GM18526 (cell line): ENCODE data around the gene NCOA3.

Experiments
- POLR2A ChIP-seq: IDR thresholded peaks from 3 replicates; pipeline ENCODE4 v1.6.1; 2011; ENCODE audit not compliant: insufficient read length; ENCODE audit errors: extremely low read depth

Gene NCOA3

GRCh38 chr20:47544852-47545251, 43.2 kb downstream of the NCOA3 start:
- TF ChIP-seq POLR2A, result no peak

DNA sequence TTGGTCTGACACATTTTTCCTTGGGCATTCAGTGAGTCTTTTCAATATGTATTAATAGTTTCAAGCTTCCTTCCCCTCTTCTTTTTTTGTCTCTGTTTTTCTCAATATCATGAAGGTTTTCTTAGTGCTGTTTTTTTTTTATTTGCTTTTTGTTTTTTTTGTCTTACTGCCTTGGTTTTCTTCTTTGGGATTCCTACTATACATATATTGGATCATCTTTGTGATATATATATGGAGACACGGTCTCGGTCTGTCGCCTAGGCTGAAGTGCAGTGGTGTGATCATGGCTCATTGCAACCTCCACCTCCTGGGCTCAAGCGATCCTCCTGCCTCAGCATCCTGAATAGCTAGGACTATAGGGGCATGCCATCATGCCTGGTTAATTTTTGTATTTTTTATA, 43.8 kb downstream of the NCOA3 start:
- no peak for TF ChIP-seq POLR2A

GRCh38 chr20:47546184-47547033, 44.7 kb downstream of the NCOA3 start:
- no peak for TF ChIP-seq POLR2A

GRCh38 chr20:47547034-47547387, 45.3 kb downstream of the NCOA3 start:
- TF ChIP-seq POLR2A, result no peak

DNA sequence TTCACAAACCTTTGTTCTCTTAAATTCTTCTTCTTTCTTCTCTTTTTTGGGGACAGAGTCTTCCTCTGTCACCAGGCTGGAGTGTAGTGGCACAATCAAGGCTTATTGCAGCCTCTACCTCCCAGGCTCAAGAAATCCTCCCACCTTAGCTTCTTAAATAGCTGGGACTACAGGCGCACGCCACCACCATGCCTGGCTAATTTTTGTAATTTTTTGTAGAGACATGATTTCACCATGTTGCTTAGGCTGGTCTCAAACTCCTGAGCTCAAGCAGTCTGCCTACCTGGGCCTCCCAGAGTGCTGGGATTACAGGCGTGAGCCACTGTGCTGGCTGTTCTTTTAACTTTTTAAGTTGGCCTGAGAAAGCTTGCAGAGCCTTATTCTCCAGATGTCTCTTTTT, 48.0 kb downstream of the NCOA3 start:
- no peak for TF ChIP-seq POLR2A

DNA sequence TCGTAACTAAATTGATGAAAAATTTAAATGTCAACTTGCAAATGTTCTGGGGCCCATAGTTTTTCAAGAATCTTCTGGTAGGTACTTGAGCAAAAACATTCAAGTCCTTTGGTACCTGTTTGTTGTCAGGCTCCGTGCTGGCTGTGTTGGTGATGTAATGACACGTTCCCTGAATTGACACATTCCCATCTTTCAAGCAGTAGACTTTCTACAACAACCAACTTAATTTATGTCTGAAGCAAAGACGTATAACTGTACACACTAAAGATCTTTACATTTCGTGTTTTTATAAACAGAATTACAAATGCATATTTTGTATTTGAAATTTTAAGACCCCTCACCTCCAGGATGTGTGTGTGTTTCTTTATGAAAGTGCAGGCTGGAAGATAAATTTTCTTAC, 49.5 kb downstream of the NCOA3 start:
- TF ChIP-seq POLR2A, result no peak

DNA sequence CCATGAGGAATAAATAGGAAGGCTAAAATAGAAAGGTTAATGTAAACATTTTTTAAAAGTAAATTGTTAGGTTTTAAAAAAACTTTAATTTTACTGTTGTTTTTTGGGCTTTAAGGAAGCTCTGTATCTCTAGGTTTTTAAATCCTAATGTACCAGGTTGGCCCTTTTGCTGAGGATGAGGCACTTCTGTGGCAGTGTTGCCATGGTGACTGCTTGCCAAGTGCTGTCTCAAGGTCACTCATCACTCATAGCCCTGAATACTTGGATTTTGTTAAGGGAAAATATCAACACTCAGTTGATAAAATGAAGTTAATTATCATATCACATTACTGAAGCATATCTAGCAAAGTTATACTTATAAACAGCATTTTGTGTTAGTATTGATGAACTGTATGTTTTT, 50.2 kb downstream of the NCOA3 start:
- TF ChIP-seq POLR2A, result no peak

DNA sequence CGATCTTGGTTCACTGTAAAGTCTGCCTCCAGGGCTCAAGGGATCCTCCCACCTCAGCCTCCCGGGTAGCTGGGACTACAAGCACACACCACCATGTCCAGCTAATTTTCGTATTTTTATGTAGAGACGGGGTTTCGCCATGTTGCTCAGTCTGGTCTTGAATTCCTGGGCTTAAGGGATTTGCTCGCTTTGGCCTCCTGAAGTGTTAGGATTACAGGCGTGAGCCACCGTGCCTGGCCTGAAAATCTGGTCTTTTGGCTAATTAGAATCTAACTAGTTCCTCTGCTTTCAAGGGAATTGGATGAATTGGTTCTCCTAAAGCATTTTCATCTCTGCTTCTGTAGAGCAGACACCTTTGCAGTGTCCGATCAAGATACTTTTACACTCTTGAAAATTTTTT, 51.3 kb downstream of the NCOA3 start:
- no peak for TF ChIP-seq POLR2A

- TF ChIP-seq POLR2A, result no peak
Measured at GRCh38 chr20:47557218-47557617, 55.5 kb downstream of the NCOA3 start.

- TF ChIP-seq POLR2A, result no peak
Measured at GRCh38 chr20:47557791-47558190, 56.1 kb downstream of the NCOA3 start.

DNA sequence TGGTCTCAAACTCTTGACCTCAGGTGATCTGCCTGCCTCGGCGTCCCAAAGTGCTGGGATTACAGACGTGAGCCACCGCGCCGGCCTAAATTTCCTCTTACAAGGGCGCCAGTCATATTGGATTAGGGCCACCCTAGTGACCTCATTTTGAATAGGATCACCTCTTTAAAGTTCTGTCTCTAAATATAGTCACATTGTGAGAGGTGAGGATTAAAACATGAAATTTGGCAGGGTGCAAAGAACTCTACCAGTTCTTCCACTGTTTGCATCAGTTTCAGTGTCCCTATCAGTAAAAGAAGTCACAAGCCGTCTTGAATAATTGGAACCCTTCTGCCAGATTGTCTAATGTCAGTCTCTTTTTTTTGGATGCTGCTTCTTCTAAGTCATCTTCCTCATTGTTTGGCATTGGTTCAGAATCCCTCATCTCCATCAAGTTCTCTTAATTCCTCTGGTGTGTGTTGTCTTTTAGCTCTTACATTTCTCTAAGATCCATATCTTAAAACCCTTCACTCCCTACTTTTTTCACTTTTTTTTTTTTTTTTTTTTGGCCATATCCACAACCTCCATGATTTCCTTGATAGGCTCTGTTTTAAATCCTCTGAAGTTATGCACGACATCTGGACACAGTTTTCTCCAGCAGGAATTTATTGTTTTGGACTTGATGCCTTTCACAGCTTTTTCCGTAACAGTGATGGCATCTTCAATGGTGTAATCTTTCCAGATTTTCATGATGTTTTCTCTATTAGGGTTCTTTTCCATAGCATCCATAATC, 56.8 kb downstream of the NCOA3 start:
- no peak for TF ChIP-seq POLR2A

DNA sequence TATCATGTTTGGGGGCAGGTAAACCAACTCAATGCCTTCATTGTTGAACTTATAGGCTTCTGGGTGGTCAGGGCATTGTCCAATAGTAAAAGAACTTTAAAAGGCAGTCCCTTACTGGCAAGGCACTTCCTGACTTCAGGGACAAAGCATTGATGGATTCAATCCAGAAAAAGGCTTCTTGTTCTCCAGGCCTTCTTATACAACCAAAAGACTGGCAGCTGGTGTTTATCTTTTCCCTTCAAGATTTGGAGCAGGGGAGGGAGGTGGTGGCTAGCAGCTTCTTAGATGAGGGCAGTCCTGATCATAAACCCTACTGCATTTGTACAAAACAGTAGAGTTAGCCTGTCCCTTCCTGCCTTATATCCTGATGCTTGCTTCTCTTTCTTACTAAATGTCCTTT, 57.5 kb downstream of the NCOA3 start:
- TF ChIP-seq POLR2A, result no peak

DNA sequence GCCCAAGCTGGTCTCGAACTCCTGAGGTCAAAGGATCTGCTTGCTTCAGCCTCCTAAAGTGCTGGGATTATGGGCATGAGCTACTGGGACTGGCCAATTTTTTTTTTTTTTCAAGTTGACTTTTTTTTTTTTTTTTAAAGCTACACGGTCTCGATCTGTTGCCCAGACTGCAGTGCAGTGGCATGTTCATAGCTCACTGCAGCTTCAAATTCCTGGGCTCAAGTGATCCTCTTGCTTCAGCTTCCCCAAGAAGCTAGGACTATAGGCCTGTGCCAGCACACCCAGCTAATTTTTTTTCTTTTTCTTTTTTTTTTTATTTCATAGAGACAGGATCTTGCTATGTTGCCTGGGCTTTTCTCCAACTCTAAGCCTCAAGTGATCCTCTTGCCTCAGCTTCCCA, 59.5 kb downstream of the NCOA3 start:
- TF ChIP-seq POLR2A, result no peak

- no peak for TF ChIP-seq POLR2A
Measured at GRCh38 chr20:47561603-47562583, 60.2 kb downstream of the NCOA3 start.

DNA sequence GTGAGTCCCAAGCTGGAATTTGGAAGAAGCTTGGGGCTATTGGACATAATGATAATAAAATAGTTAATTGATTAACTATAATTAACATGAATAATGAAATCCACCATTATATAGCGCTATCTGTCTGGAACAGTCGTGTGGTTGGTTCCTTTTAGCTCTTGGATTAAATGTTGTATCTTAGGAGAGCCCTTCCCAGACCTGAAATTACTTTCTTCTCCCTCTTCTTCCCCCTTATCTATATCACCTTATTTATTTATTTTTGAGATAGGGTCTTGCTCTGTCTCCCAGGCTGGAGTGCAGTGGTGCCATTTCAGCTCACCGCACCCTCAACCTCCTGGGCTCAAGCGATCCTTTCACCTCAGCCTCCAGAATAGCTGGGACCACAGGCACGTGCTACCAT, 64.6 kb downstream of the NCOA3 start:
- TF ChIP-seq POLR2A, result no peak

- no peak for TF ChIP-seq POLR2A
Measured at GRCh38 chr20:47568019-47568418, 66.3 kb downstream of the NCOA3 start.

DNA sequence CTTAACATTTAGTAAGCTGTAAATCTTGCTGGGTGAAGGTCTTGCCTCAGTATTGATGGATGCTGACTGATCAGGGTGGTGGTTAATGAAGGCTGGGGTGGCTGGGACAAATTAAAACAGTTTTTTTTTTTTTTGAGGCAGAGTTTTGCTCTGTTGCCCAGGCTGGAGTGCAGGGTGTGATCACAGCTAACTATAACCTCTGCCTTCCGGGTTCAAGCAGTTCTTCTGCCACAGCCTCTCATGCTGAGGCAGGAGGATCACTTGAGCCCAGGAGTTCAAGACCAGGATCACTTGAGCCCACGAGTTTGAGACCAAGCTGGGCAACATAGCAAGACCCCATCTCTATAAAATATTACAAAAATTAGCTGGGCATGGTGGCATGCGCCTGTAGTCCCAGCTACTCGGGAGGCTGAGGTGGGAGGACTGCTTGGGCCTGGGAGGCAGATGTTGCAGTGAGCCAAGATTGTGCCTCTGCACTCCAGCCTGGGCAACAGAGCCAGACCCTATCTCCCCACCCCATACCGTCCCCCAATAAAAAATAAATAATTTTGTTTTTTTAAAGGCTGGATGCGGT, 67.2 kb downstream of the NCOA3 start:
- TF ChIP-seq POLR2A, result no peak
